A673 (cell line): ENCODE data around the gene GRIA1. TPM values are rescaled to one million over a fixed set of nuclear protein-coding genes. Genes with fewer than 3 reads are reported as not detected.
A peak's percentile ranks its signal among the peaks of the same experiment; 100 is the strongest.

ENCODE experiments used
- BruUV-seq: library from RNA; stranded (reverse); fragments of 400-500 nt; replicated peaks from 2 replicates; lab custom pipeline; 2021; lab: Mats Ljungman, UMichigan
- CTCF ChIA-PET: fragments of 300-600 bp; sonication (Branson Sonifier 250); formaldehyde crosslinking; loops from one replicate; lab custom pipeline; 2022; ENCODE audit warnings: antibody characterized with exemption; lab: Charles Lee
- POLR2A ChIA-PET: fragments of 300-600 bp; sonication (Branson Sonifier 250); formaldehyde crosslinking; loops from one replicate; lab custom pipeline; 2022; ENCODE audit warnings: antibody characterized with exemption; ENCODE audit not compliant: low non-redundant PET; lab: Charles Lee
- DNase-seq: peaks from one replicate; pipeline ENCODE4 v3.0.0-alpha.2; 2015; ENCODE audit warnings: low spot score
- H3K27ac ChIP-seq: fragments of 200-600 bp; sonication (generic); 2 replicates; pipeline ENCODE4 v1.5.1; 2016; ENCODE audit warnings: mixed run types, low read depth, mild to moderate bottlenecking, mixed read lengths, antibody characterized with exemption, low read length; ENCODE audit not compliant: poor library complexity, severe bottlenecking
- H3K27me3 ChIP-seq: fragments of 200-600 bp; sonication (generic); replicated peaks from 2 replicates; pipeline ENCODE4 v1.6.1; 2017; ENCODE audit warnings: mixed run types, low read depth, mild to moderate bottlenecking, mixed read lengths, antibody characterized with exemption, low read length; ENCODE audit not compliant: insufficient read depth, poor library complexity
- H3K36me3 ChIP-seq: fragments of 200-600 bp; sonication (generic); 2 replicates; pipeline ENCODE4 v1.6.1; 2016; ENCODE audit warnings: mixed run types, mild to moderate bottlenecking, mixed read lengths, antibody characterized with exemption, low read length; ENCODE audit not compliant: insufficient read depth, poor library complexity, severe bottlenecking
- H3K4me1 ChIP-seq: fragments of 200-600 bp; sonication (generic); 2 replicates; pipeline ENCODE4 v1.6.1; 2017; ENCODE audit warnings: mixed run types, mild to moderate bottlenecking, mixed read lengths, antibody characterized with exemption, low read length; ENCODE audit not compliant: insufficient read depth, poor library complexity, severe bottlenecking
- H3K4me3 ChIP-seq: fragments of 200-600 bp; sonication (generic); 2 replicates; pipeline ENCODE4 v1.5.1; 2016; ENCODE audit warnings: low read depth, mixed run types, mild to moderate bottlenecking, mixed read lengths, low read length; ENCODE audit not compliant: poor library complexity, severe bottlenecking
- H3K9me3 ChIP-seq: fragments of 200-600 bp; sonication (generic); 2 replicates; pipeline ENCODE4 v1.6.1; 2016; ENCODE audit warnings: mixed run types, low read depth, mild to moderate bottlenecking, mixed read lengths, antibody characterized with exemption, low read length; ENCODE audit not compliant: poor library complexity, severe bottlenecking
- EZH2 ChIP-seq: fragments of 200-600 bp; sonication (generic); IDR thresholded peaks from 2 replicates; pipeline ENCODE4 v1.6.1; 2017; ENCODE audit warnings: borderline replicate concordance, low read depth, mild to moderate bottlenecking, mixed read lengths, antibody characterized with exemption, low read length; ENCODE audit not compliant: poor library complexity, severe bottlenecking
- intact Hi-C: fragments of 100-400 bp; cut with micrococcal nuclease; formaldehyde crosslinking; loops from one replicate; pipeline ENCODE4 v1.10.0; 2022; ENCODE audit not compliant: unreplicated experiment
- total RNA-seq: library from RNA; stranded (reverse); gene quantifications from 2 replicates; pipeline ENCODE4 v1.2.3, GENCODE V29; 2021
- TF ChIP-seq, protein P1 (sequence below): fragments of 300-800, 200-600 bp; sonication (generic); conservative IDR thresholded peaks from 2 replicates; pipeline ENCODE4 v1.5.1; 2017; ENCODE audit warnings: low read depth, mild to moderate bottlenecking, antibody characterized with exemption, low read length, moderate library complexity, mixed read lengths

GRIA1 gene
- total RNA-seq, 1 experiment from 2014 or later, result 0.69 TPM

DNA sequence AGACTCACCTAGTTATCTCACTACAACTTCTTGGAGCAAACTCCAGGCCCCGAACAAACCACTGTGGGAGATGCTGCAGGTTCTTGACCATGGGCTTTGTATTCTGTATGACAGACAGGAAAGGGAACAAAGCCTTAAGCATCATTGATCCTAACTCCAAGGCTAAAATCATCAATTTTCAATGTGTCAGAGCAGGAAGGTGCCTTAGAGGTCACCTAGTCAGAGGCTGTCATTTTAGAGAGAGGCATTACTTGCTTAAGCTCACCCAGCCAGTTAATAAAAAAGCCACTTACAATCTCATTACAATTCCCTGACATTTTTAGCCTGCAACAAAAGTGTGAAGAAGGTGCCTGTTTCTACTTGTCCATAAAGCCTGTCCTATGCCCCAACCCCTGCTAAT, 275.5 kb downstream of the GRIA1 start:
- Histone ChIP-seq H3K4me3 (no peak overlapping the region), H3K27ac (no peak overlapping the region), H3K27me3 (no peaks in the 10 kb centered on the region), H3K9me3 (no peaks in the 10 kb centered on the region), H3K36me3 (no peaks in the 10 kb centered on the region), H3K4me1 (no peaks in the 10 kb centered on the region)
- POLR2A ChIA-PET, result no interaction called here
- no peak for TF ChIP-seq EZH2
- TF ChIP-seq, protein P1, sequence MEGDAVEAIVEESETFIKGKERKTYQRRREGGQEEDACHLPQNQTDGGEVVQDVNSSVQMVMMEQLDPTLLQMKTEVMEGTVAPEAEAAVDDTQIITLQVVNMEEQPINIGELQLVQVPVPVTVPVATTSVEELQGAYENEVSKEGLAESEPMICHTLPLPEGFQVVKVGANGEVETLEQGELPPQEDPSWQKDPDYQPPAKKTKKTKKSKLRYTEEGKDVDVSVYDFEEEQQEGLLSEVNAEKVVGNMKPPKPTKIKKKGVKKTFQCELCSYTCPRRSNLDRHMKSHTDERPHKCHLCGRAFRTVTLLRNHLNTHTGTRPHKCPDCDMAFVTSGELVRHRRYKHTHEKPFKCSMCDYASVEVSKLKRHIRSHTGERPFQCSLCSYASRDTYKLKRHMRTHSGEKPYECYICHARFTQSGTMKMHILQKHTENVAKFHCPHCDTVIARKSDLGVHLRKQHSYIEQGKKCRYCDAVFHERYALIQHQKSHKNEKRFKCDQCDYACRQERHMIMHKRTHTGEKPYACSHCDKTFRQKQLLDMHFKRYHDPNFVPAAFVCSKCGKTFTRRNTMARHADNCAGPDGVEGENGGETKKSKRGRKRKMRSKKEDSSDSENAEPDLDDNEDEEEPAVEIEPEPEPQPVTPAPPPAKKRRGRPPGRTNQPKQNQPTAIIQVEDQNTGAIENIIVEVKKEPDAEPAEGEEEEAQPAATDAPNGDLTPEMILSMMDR, result no peak
- intact Hi-C loops, result no loop called here
- CTCF ChIA-PET, result no interaction called here
- BruUV-seq, result no TSS peak
- DNase-seq, result no peak

DNA sequence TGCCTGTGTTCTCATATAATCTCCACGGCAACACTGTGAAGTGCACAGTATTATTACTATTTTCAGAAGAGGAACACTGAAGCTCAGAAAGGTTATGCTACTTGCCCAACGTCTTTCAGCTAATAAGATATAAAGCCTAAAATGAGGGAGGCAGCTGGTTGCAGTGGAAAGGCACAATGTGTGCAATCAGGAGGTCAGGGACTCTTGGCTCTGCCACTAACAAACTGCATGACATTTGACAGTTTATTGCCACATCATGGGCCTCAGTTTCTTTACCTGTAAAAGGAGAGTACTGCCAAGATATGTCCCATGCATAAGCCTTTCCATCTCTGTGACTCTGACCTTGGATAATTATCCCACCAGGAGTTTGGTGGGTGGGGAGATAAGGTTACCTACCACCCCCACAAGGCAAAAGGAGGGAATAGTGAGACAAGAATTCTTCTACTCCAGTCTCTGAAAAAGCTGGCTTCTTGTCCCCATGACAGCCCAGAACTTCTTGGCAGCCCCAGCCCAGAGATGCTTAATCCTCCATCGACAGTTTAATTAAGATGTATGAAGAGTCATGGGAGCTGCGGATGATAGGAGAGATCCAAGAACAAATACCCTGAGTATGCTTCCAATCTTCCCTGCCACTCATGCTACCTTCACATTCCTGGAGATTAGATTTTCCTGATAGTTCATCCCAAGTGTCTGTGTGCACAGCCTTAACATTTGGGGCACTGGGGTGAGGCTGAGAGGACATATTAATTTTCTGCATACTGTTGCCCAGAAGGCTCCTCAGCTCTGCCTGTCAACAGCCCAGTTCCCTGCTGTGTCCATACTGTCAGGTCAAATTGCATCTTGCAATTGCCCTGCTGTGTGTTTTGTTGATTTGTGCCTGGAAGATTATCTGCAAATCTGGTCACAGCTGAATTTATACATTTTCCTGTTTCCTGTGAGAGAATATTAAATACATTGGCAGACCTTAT, 277.0 kb downstream of the GRIA1 start:
- BruUV-seq, result no TSS peak
- no peak for TF ChIP-seq EZH2
- TF ChIP-seq, protein P1, result no peak
- ChIA-PET CTCF (no interaction called here), POLR2A (no interaction called here)
- intact Hi-C loops, result no loop called here
- DNase-seq, result peak; percentile 6
- Histone ChIP-seq H3K36me3 (no peaks in the 10 kb centered on the region), H3K27me3 (no peaks in the 10 kb centered on the region), H3K4me1 (no peaks in the 10 kb centered on the region), H3K27ac (no peak overlapping the region), H3K4me3 (no peak overlapping the region), H3K9me3 (no peaks in the 10 kb centered on the region)

DNA sequence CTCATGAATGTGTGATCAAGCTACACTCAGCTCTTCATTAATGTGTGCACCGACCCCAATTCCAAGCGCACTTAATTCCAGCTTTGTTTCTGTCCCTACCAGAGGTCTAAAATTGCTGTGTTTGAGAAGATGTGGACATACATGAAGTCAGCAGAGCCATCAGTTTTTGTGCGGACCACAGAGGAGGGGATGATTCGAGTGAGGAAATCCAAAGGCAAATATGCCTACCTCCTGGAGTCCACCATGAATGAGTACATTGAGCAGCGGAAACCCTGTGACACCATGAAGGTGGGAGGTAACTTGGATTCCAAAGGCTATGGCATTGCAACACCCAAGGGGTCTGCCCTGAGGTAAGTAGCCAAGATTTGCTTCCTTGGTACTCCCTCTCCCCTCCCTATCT, 279.6 kb downstream of the GRIA1 start:
- no peak overlapping the region for H3K27ac ChIP-seq
- DNase-seq, result no peak
- H3K4me1 ChIP-seq, result no peaks in the 10 kb centered on the region
- BruUV-seq, result no TSS peak
- CTCF ChIA-PET, result no interaction called here
- POLR2A ChIA-PET, result no interaction called here
- H3K4me3 ChIP-seq, result no peak overlapping the region
- intact Hi-C loops, result no loop called here
- no peak for TF ChIP-seq EZH2
- TF ChIP-seq, protein P1, result no peak
- no peaks in the 10 kb centered on the region for H3K36me3 ChIP-seq
- no peaks in the 10 kb centered on the region for H3K27me3 ChIP-seq
- H3K9me3 ChIP-seq, result no peaks in the 10 kb centered on the region
